ENCODE data around the gene HDAC11.
A peak's percentile ranks its signal among the peaks of the same experiment; 100 is the strongest.

The HDAC11 gene

DNA sequence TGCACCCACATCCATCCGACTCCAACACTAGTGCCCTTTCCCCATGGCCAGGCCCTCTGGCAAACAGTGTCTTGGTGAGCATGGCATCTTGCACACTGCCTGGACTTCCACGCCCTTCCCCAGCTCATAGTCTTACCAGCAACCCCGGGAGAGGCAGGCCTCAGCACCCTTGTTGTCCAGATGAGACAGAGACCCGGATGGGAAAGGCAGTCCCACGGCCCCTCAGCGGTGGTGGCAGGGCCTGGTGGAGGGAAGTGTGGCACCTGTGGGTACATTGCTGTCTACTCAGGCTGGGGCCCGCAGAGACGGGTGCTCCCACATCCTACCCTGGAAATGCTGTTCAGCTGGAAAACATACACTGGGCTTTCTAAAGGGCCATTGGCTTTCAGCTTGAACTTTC lies 28.4 kb downstream of the HDAC11 start:
- in situ Hi-C loops (cut with HindIII; ENCODE audit: low pct_unique_long_range_greater_than_20kb, low sequenced_read_pairs): no loop called here

DNA sequence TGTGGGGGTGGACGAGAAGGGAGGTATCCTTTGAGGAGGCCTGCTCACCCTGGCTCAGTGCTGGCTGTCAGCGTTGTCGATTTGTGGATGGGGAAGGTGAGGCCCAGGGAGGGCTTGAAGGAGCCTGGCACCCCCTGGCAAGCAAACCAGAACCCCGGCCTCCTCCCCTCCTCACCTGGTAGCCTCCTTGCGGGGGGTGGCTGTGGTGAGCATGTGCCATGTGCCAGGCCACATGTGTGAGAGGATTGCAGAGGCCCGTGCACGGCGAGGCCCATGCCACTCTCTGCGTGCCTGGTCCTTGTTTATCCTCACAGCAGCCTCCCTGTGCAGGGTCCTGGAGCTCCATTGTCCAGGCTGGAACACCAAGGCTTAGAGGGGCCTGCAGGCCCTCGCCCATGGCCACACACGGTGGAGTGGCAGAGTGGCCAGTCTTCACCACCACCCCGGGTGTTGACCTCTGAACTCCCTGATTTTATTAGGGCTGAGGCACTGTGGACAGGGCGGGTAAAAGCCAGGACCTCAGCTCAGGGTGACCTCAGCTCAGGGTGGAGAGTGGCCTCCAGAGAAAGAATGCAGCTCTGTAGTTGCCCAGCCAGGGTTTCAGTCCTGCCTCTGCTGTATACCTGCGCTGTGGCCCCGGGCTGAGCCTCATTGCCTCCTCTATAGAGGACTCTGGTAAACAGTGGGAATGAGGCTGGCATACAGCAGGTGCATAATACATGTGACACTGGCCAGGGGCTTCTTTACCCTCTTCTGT lies 29.1 kb downstream of the HDAC11 start:
- in situ Hi-C loops (cut with HindIII; ENCODE audit: low pct_unique_long_range_greater_than_20kb, low sequenced_read_pairs): no loop called here
- TF ChIP-seq JUND (IDR thresholded peaks at IDR 0.05; ENCODE audit: low read depth): no peak
- no peak for DNase-seq (ENCODE audit: low read depth in 1 of 2, low spot score in 1 of 2)

More for the DNA sequence above, 28.4 kb downstream of the HDAC11 start:
- TF ChIP-seq JUND (IDR thresholded peaks at IDR 0.05; ENCODE audit: low read depth): no peak
- no peak for DNase-seq (ENCODE audit: low read depth in 1 of 2, low spot score in 1 of 2)

DNA sequence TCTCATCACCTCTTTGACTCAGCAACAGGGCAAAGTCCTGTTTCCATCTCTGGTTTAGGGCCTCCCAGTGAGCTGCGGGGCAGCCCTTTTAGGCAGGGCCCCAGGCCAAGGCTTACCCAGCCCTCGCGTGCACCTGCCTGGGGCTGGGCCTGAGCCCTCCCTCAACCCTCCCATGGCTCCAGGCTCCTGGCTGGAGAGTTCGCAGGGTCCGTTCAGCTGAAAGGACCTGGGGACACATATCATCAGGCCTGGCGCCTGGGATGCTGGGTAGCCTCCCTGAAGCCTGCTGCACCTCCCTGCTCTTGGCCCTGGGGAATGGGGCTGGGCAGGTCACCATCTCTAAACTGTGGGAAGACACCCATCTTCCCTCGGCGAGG lies 29.7 kb downstream of the HDAC11 start:
- DNase-seq (ENCODE audit: low read depth in 1 of 2, low spot score in 1 of 2): no peak
- TF ChIP-seq JUND (IDR thresholded peaks at IDR 0.05; ENCODE audit: low read depth): no peak
- in situ Hi-C loops (cut with HindIII; ENCODE audit: low pct_unique_long_range_greater_than_20kb, low sequenced_read_pairs): no loop called here

- no peak for DNase-seq (ENCODE audit: low read depth in 1 of 2, low spot score in 1 of 2)
- in situ Hi-C loops (cut with HindIII; ENCODE audit: low pct_unique_long_range_greater_than_20kb, low sequenced_read_pairs): no loop called here
- TF ChIP-seq JUND (IDR thresholded peaks at IDR 0.05; ENCODE audit: low read depth): no peak
Observed at GRCh38 chr3:13512451-13512850, 32.3 kb downstream of the HDAC11 start.

- no peak for TF ChIP-seq JUND (IDR thresholded peaks at IDR 0.05; ENCODE audit: low read depth)
- in situ Hi-C loops (cut with HindIII; ENCODE audit: low pct_unique_long_range_greater_than_20kb, low sequenced_read_pairs): no loop called here
- DNase-seq (ENCODE audit: low read depth in 1 of 2, low spot score in 1 of 2): peak; percentile 47 to 53
Observed at GRCh38 chr3:13513051-13513912, 33.2 kb downstream of the HDAC11 start.

DNA sequence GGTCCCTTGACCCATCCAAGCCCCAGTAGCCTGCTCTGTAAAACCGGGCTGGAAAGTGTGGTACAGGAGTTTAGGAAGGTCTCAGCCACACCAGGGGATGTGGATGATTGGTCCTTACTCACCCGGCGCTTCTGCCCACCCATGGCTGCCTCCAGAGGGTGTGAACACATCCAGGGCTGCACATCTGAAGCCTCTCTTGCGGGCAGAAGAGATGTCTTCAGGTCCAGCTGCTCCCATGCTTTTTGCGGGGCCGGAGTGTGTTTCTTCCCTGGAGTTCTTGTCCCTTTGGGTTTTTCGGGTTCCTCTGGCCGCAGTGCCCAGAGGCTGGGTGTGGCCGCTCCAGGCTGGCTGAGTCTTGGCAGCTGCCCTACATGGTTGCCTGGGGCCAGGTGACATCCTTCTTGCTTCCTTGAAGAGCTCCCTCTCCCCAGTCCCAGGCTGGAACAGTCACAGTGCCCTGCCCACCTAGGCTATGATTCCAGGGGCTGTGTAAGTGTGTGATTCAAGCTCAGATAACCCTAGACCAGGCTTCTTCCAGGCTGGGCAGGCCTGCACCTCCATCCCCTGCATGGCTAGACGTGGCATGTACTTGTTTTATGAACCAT lies 33.9 kb downstream of the HDAC11 start:
- DNase-seq (ENCODE audit: low read depth in 1 of 2, low spot score in 1 of 2): no peak
- no peak for TF ChIP-seq JUND (IDR thresholded peaks at IDR 0.05; ENCODE audit: low read depth)
- in situ Hi-C loops (cut with HindIII; ENCODE audit: low pct_unique_long_range_greater_than_20kb, low sequenced_read_pairs): no loop called here

DNA sequence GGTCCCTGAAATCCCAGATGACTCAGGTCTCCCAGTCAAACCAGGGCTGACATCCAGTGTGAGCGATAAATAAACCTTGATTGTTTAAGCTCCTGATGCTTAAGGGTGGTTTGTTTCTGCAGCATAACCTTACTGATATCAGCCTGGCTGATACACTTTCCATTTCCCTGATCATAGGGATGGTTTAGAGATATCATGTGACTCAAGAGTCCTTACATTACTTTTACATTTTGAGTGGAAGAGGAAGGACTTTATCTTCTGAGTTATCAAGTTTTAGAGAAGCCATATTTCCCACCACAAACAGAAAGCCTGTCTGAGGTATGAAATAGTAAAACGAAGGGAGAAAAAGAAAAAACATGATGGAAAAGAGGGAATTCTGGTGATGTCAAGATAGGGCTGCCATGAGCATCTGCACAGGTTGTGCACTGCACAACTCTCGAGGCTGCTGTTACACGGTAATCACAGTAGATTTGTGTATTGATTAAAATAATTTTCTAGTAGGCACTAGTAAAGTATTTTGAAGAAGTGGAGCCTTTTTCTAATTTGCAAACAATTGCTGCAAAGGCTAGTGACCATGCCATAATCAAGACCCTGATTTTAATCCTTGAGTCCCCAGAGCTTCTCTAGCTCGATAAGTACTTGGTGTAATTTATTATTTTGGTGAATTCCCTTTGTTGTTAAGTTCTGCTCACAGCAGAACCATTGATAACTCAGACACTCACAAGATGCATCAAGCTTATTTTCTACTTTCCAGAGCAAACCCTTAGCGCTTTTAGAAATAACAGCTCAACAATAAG lies 34.7 kb downstream of the HDAC11 start:
- DNase-seq (ENCODE audit: low read depth in 1 of 2, low spot score in 1 of 2): no peak
- no peak for TF ChIP-seq JUND (IDR thresholded peaks at IDR 0.05; ENCODE audit: low read depth)
- in situ Hi-C loops (cut with HindIII; ENCODE audit: low pct_unique_long_range_greater_than_20kb, low sequenced_read_pairs): no loop called here

DNA sequence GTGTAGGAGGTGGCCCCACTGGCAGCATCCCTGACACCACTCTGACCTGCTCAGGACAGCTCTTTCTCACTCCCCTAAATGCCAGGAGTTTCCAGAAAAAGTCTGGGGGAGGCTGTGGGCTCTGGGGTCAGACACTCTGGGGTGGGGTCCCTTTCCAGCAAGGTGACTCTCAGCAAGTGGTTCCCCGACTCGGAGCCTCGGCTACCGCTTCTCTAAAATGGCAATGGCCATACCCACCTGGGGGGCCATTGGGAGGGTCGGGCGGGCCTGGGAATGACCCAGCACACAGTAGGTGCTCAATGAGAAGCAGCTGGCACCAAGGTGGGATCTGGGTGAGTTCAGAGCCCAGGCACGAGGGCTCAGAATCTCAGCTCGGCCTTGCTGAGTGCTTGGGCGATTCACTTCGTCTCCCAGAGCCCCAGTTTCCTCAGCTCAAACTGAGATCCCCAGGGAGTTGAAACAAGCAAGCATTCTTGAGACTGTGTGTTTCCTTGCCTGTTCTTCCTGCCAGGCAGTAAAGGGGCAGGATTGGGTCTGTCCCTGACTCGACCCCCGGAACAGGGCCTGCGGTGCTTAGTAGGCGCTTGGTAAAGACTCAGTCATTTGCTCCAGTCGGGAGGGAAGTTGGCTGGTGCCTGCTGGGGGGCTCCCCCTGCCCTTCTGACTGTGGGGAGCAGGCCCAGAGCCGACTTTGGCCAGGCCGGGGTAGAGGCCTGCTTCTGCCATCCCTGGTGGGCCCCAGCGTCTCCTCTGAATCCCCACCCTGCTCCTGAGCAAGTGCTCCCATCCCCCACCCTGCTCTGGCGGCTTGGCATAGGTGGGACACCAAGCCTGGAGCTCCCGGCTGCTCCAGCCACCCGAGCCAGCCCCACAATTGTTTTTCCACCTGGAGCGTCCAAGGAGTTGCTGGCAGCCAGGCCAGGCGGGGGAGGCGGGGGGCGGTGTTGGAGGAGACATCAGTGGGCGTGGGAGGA lies 36.0 kb downstream of the HDAC11 start:
- no peak for TF ChIP-seq JUND (IDR thresholded peaks at IDR 0.05; ENCODE audit: low read depth)
- in situ Hi-C loops (cut with HindIII; ENCODE audit: low pct_unique_long_range_greater_than_20kb, low sequenced_read_pairs): no loop called here
- DNase-seq (ENCODE audit: low read depth in 1 of 2, low spot score in 1 of 2): no peak

GRCh38 chr3:13516760-13517135 lies 36.6 kb downstream of the HDAC11 start:
- no peak for TF ChIP-seq JUND (IDR thresholded peaks at IDR 0.05; ENCODE audit: low read depth)
- in situ Hi-C loops (cut with HindIII; ENCODE audit: low pct_unique_long_range_greater_than_20kb, low sequenced_read_pairs): no loop called here
- DNase-seq (ENCODE audit: low read depth in 1 of 2, low spot score in 1 of 2): no peak

- in situ Hi-C loops (cut with HindIII; ENCODE audit: low pct_unique_long_range_greater_than_20kb, low sequenced_read_pairs): no loop called here
- DNase-seq (ENCODE audit: low read depth in 1 of 2, low spot score in 1 of 2): no peak
- no peak for TF ChIP-seq JUND (IDR thresholded peaks at IDR 0.05; ENCODE audit: low read depth)
Observed at GRCh38 chr3:13517253-13517977, 37.3 kb downstream of the HDAC11 start.

- in situ Hi-C loops (cut with HindIII; ENCODE audit: low pct_unique_long_range_greater_than_20kb, low sequenced_read_pairs): no loop called here
- no peak for TF ChIP-seq JUND (IDR thresholded peaks at IDR 0.05; ENCODE audit: low read depth)
Observed at GRCh38 chr3:13518516-13518953, 38.4 kb downstream of the HDAC11 start.

More at GRCh38 chr3:13518516-13518953, 38.4 kb downstream of the HDAC11 start:
- no peak for DNase-seq (ENCODE audit: low read depth in 1 of 2, low spot score in 1 of 2)

Measured in T47D (cell line).